Left cardiac atrium (tissue), 4 donors: ENCODE results near the gene PLCB1. TPM values are rescaled to one million over a fixed set of nuclear protein-coding genes. Genes with fewer than 3 reads are reported as not detected.
"Not testable (repeated sequence)": the region's sequence is repeated elsewhere in the genome, so short reads cannot be mapped to it uniquely, and the experiment has no call there.

ENCODE experiments used
- ATAC-seq, 2 donors: fragments of 200-7000 bp; cut with Tn5 transposase; one replicate each; pipeline ENCODE4 v1.9.1; 2020; ENCODE audit warnings: mild to moderate bottlenecking in 2 of 2, moderate library complexity in 2 of 2
- DNase-seq: peaks from one replicate; pipeline ENCODE4 v3.0.0-alpha.2; 2020
- intact Hi-C, 2 donors: fragments of 100-400 bp; cut with DNase I; formaldehyde crosslinking; loops; one replicate each; pipeline versions ENCODE4 v1.14.1 to v1.15.1; 2022 to 2023
- total RNA-seq, 2 donors: library from RNA; stranded (reverse); fragmentation: NEBNext Ultra II Directional; extraction: Animal tissue kit (Norgen Biotek cat#: 25700); gene quantifications; one replicate each; pipeline ENCODE4 v1.2.1, GENCODE V29; 2021
- donor health status: DM: no; HTN: yes; CAD: no.
- donor health status: DM: no; HTN: yes; CAD: no; lungs with severe emphysema.
- donor health status: DM: yes; HTN: yes; CAD: no.
- donor health status: Dilated cardiomyopathy.

Gene PLCB1
- total RNA-seq, 2 donors from 2014 or later = 25.9 to 27.1 TPM

- intact Hi-C loops = no loop called here
Observed at GRCh38 chr20:8631271-8631670, 499.2 kb downstream of the PLCB1 start.

GRCh38 chr20:8633366-8633765 lies 501.3 kb downstream of the PLCB1 start:
- ATAC-seq (no peak), DNase-seq (no peak)
- intact Hi-C loops = no loop called here

More at GRCh38 chr20:8631271-8631670, 499.2 kb downstream of the PLCB1 start:
- ATAC-seq = no peak
- DNase-seq = no peak

- DNase-seq (no peak), ATAC-seq (no peak)
- intact Hi-C loops = no loop called here
Observed at GRCh38 chr20:8635048-8635572, 503.0 kb downstream of the PLCB1 start.

- intact Hi-C loops = no loop called here
- DNase-seq = no peak
- ATAC-seq = no peak
Observed at GRCh38 chr20:8635837-8636236, 503.8 kb downstream of the PLCB1 start.

GRCh38 chr20:8639112-8639778 lies 507.2 kb downstream of the PLCB1 start:
- DNase-seq (no peak), ATAC-seq (no peak)
- intact Hi-C loops = no loop called here

DNA sequence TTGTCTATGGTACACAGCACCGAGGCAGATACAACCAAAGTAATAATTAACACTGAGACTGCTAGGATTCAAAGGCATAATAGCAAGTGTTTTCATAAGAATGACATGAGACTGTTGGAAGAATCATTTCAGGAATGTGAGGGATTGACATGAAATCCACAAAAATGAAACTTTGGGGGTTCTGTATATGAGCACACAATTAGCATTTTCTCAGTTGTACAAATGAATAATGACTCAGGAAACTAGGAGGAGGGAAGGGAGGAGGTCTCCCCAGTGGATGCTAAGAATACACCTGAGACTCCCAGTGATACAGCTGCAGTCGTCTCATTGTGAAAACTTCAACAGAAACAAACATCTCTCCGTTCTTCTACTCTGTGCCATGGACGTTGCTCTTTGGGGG lies 508.4 kb downstream of the PLCB1 start:
- intact Hi-C loops = no loop called here
- DNase-seq (no peak), ATAC-seq (no peak)

- DNase-seq (no peak), ATAC-seq (no peak)
- intact Hi-C loops = no loop called here
Observed at GRCh38 chr20:8642247-8642646, 510.2 kb downstream of the PLCB1 start.

DNA sequence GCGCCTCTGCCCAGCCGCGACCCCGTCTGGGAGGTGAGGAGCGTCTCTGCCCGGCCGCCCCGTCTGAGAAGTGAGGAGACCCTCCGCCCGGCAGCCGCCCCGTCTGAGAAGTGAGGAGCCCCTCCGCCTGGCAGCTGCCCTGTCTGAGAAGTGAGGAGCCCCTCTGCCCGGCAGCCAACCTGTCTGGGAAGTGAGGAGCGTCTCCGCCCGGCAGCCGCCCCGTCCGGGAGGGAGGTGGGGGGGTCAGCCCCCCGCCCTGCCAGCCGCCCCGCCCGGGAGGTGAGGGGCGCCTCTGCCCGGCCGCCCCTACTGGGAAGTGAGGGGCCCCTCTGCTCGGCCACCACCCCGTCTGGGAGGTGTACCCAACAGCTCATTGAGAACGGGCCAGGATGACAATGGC lies 512.4 kb downstream of the PLCB1 start:
- intact Hi-C loops, ATAC-seq, DNase-seq: not testable (repeated sequence)

DNA sequence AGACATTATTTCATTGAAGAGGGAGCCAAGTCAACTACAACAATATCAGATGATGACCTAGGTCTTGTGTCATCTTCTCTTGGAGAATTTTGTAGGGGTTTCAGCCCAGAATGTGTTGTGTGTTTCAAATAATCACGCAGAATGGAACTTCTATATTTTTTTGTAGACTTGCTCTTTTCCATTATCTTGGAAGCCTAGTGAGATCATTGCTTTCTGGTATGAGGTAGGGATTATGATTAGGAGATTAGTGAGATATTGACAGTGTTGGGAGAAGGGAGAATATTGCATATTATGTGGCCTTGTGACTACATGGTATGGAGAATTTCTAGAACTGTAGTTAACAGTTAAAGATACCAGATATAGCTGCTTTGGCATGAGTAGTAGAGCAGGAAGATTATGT lies 513.3 kb downstream of the PLCB1 start:
- DNase-seq (no peak), ATAC-seq (no peak)
- intact Hi-C loops = no loop called here

DNA sequence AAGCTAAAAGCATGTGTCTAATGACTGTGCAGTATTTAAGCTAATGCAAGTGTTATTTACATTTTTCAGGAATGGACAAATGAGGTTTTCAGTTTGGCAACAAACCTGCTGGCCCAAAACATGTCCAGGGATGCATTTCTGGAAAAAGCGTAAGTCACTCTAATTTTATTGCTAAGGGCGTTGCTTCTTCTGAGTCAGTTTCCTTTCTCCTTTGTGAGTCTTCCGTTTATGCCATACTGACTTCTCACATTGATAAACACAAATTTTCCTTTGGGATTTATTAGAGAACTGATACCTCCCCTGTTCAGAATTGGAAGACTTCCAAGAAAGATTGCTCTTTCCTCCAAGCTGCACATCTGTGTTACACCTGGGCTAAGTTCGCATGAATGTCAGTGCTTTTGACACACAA lies 514.0 kb downstream of the PLCB1 start:
- ATAC-seq (peak in 1 of 2 donors; percentile 12), DNase-seq (no peak)
- intact Hi-C loops = no loop called here

GRCh38 chr20:8646716-8647115 lies 514.6 kb downstream of the PLCB1 start:
- ATAC-seq (no peak), DNase-seq (no peak)
- intact Hi-C loops = no loop called here

GRCh38 chr20:8647961-8648441 lies 515.9 kb downstream of the PLCB1 start:
- DNase-seq = peak; percentile 31
- peak; percentile 87 to 97 for ATAC-seq
- intact Hi-C loops = no loop called here

GRCh38 chr20:8648466-8648865 lies 516.4 kb downstream of the PLCB1 start:
- intact Hi-C loops = no loop called here
- ATAC-seq (peak in 1 of 2 donors; percentile 41), DNase-seq (no peak)

GRCh38 chr20:8652396-8652795 lies 520.3 kb downstream of the PLCB1 start:
- no peak for DNase-seq
- no peak for ATAC-seq
- intact Hi-C loops = loop anchor here in 1 of 2 donors (10.0 kb wide), 1 partner anchor 48 kb away; no protein-coding TSS in a partner anchor

DNA sequence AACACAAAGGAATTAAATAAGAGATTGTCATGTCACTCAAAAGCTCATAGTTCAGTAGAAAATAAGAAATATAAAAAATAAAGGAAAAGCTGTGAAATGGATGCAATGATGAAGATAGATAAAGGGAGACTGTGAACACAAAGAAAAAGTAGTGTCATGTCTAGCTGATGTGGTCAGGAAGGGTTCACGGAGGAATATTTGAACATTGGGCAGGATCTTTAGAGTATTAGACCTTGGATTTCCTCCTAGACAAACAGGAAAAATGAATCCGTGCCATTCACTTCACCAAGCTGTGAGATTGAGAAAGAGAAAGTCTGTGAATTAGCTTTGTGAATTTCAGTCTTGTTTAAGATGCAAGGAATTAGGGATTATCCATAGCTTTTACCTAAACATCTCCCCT lies 522.4 kb downstream of the PLCB1 start:
- DNase-seq (no peak), ATAC-seq (no peak)
- intact Hi-C loops = loop anchor here in 1 of 2 donors (10.0 kb wide), 1 partner anchor 50 kb away; no protein-coding TSS in a partner anchor

DNA sequence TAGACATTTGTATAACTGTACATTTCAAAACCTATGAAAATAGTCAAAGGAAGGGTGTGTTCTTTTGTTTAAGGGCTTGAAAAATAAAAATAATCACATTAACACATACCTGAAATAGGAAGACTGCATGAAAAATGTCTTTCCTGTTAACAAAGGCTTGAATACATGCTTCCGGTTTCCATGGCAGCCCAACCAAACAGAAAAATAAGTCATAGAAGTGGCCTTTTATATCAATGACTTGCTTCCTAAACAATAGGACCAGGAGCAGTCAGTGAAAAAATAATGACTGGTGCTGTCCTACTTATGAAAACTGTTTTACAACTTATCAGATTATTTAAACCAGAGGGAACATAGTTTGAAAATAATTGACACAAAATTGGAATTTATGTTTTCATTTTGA lies 524.3 kb downstream of the PLCB1 start:
- DNase-seq (peak; percentile 28), ATAC-seq (no peak)
- intact Hi-C loops = loop anchor here in 1 of 2 donors (10.0 kb wide), 1 partner anchor 52 kb away; no protein-coding TSS in a partner anchor

GRCh38 chr20:8657664-8658063 lies 525.6 kb downstream of the PLCB1 start:
- DNase-seq (no peak), ATAC-seq (no peak)
- intact Hi-C loops = loop anchor here in 1 of 2 donors (10.0 kb wide), 1 partner anchor 53 kb away; no protein-coding TSS in a partner anchor

- ATAC-seq (no peak), DNase-seq (no peak)
- intact Hi-C loops = loop anchor here in 1 of 2 donors (10.0 kb wide), 1 partner anchor 53 kb away; no protein-coding TSS in a partner anchor
Observed at GRCh38 chr20:8658103-8658502, 526.0 kb downstream of the PLCB1 start.

DNA sequence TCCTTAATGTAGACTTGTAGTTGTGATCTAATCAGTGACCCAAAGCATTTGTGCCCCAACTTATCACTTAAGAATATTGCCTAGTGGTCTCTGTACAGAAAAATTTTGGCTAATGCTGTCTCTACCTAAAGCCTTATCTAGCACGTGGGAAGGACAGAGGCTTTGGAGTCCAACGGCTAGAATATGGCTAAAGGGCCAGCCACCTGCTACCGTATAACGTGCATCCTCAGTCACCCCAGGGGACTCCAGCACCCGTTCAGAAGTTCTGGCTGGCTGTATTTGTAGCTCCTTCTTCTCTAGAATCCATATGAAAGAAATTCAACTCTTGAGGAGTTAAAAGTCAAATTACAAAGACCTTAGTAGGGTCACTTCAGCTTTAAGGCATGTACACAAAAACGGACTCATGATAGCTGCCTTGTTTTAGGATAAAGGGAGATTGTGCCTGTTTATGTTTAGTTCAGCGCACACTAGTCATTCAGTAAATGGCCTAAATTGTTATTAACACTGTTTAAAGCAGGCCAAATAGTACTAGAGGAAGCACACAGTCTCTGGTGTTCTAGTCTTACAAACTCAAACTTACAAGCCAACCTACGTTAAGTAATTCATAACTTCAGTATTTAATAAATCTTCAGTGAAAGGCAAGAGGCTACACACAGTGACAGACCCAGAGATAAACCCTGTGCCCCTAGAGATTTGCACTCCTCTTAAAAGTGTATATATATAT lies 529.3 kb downstream of the PLCB1 start:
- DNase-seq (no peak), ATAC-seq (no peak)
- intact Hi-C loops = no loop called here

DNA sequence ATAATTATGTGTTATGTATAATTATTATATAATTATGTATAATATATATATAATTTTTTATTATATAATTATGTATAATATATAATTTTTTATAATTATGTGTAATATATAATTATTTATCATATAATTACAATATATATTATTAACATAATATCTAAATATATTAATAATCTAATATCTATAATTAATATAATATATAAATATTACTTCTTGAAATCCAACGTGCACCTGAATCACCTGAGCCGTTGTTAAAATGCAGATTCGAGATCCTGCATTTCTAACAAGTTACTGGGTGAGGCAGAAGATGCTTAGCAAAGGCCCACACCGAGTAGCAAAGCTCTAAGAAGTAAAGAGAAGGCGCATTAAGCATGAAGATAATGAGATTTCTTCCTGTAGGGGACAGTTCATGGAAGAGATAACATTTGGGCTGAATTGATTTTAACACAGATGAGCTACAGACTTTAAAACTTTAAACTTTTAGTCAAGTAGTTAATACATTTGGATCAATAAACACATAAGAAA lies 530.4 kb downstream of the PLCB1 start:
- DNase-seq = no peak
- intact Hi-C loops = no loop called here
- ATAC-seq = no peak
